HG03280 (cell line): ENCODE measurements around the gene HYI.
"Not testable (repeated sequence)": the region's sequence is repeated elsewhere in the genome, so short reads cannot be mapped to it uniquely, and the experiment has no call there.

ENCODE experiments used
- ATAC-seq: cut with Tn5 transposase; IDR thresholded peaks from one replicate; pipeline ENCODE4 v1.9.1; 2021; ENCODE audit warnings: mild to moderate bottlenecking, moderate library complexity; ENCODE audit not compliant: unreplicated experiment

HYI gene

GRCh38 chr1:43453442-43454269, at the start of gene HYI:
Gene HYI, minus strand, starts transcription at chr1:43453931. Its CDS starts 138 bp downstream, at chr1:43453793.
- peak; percentile 35 for ATAC-seq

GRCh38 chr1:43501806-43502205, 48.1 kb upstream of the HYI start:
- ATAC-seq: not testable (repeated sequence)

GRCh38 chr1:43499898-43500297, 46.2 kb upstream of the HYI start:
- no peak for ATAC-seq

- ATAC-seq: no peak
Observed at GRCh38 chr1:43495204-43495603, 41.5 kb upstream of the HYI start.

- ATAC-seq: no peak
Observed at GRCh38 chr1:43493661-43494450, 40.1 kb upstream of the HYI start.

GRCh38 chr1:43492826-43493225, 39.1 kb upstream of the HYI start:
- no peak for ATAC-seq

GRCh38 chr1:43491061-43491460, 37.3 kb upstream of the HYI start:
- no peak for ATAC-seq

GRCh38 chr1:43488165-43488564, 34.4 kb upstream of the HYI start:
- ATAC-seq: no peak

GRCh38 chr1:43484367-43484766, 30.6 kb upstream of the HYI start:
- no peak for ATAC-seq

GRCh38 chr1:43482215-43482614, 28.5 kb upstream of the HYI start:
- no peak for ATAC-seq

- no peak for ATAC-seq
Observed at GRCh38 chr1:43481491-43481890, 27.8 kb upstream of the HYI start.

- no peak for ATAC-seq
Observed at GRCh38 chr1:43479414-43479813, 25.7 kb upstream of the HYI start.

- ATAC-seq: no peak
Observed at GRCh38 chr1:43477716-43478115, 24.0 kb upstream of the HYI start.

GRCh38 chr1:43475611-43476401, 22.1 kb upstream of the HYI start:
- not testable (repeated sequence) for ATAC-seq

- ATAC-seq: no peak
Observed at GRCh38 chr1:43473463-43473862, 19.7 kb upstream of the HYI start.

- ATAC-seq: not testable (repeated sequence)
Observed at GRCh38 chr1:43472463-43473151, 18.9 kb upstream of the HYI start.

GRCh38 chr1:43472087-43472462, 18.3 kb upstream of the HYI start:
- ATAC-seq: no peak

- no peak for ATAC-seq
Observed at GRCh38 chr1:43469932-43470331, 16.2 kb upstream of the HYI start.

GRCh38 chr1:43468414-43468813, 14.7 kb upstream of the HYI start:
- no peak for ATAC-seq

GRCh38 chr1:43466403-43466802, 12.7 kb upstream of the HYI start:
- no peak for ATAC-seq
